ENCODE data around the gene RNF207.

RNF207 gene

GRCh38 chr1:6246497-6247467 lies 40.9 kb downstream of the RNF207 start:
- Histone ChIP-seq H3K36me3 (replicated peaks; ENCODE audit: low read depth, low read length) (no peaks in the 10 kb centered on the region), H2AFZ (ENCODE audit: low read depth, low read length) (no peak overlapping the region), H3K4me2 (ENCODE audit: low read length) (peak overlapping the region; percentile 73), H3K9me3 (ENCODE audit: insufficient read depth, low read length) (no peaks in the 10 kb centered on the region), H4K20me1 (ENCODE audit: insufficient read depth, low read length) (no peaks in the 10 kb centered on the region), H3K27me3 (ENCODE audit: low read depth, low read length) (no peaks in the 10 kb centered on the region), H3K4me3 (ENCODE audit: low read length) (peak overlapping the region; percentile 77), H3K27ac (ENCODE audit: low read length) (no peak overlapping the region), H3K4me1 (ENCODE audit: low read length) (peaks cover 4% of the 10 kb centered on the region; the same call in 1 of the 2 replicates), H3K9ac (ENCODE audit: low read length) (no peak overlapping the region), H3K79me2 (ENCODE audit: low read length) (no peaks in the 10 kb centered on the region)
- TF ChIP-seq CTCF (IDR thresholded peaks at IDR 0.05; ENCODE audit: low read depth, low read length): peak; percentile 67
- no peak for TF ChIP-seq EZH2phosphoT487 (IDR thresholded peaks at IDR 0.05; ENCODE audit: low read depth)

GRCh38 chr1:6247651-6248050 lies 41.7 kb downstream of the RNF207 start:
- Histone ChIP-seq H3K27ac (ENCODE audit: low read length) (no peak overlapping the region), H3K36me3 (replicated peaks; ENCODE audit: low read depth, low read length) (no peaks in the 10 kb centered on the region), H3K79me2 (ENCODE audit: low read length) (no peaks in the 10 kb centered on the region), H3K4me3 (ENCODE audit: low read length) (no peak overlapping the region), H3K27me3 (ENCODE audit: low read depth, low read length) (no peaks in the 10 kb centered on the region), H3K9ac (ENCODE audit: low read length) (no peak overlapping the region), H2AFZ (ENCODE audit: low read depth, low read length) (no peak overlapping the region), H3K4me2 (ENCODE audit: low read length) (no peak overlapping the region), H3K4me1 (ENCODE audit: low read length) (peaks cover 4% of the 10 kb centered on the region; the same call in 1 of the 2 replicates), H4K20me1 (ENCODE audit: insufficient read depth, low read length) (no peaks in the 10 kb centered on the region), H3K9me3 (ENCODE audit: insufficient read depth, low read length) (no peaks in the 10 kb centered on the region)
- TF ChIP-seq EZH2phosphoT487 (IDR thresholded peaks at IDR 0.05; ENCODE audit: low read depth): no peak
- no peak for TF ChIP-seq CTCF (IDR thresholded peaks at IDR 0.05; ENCODE audit: low read depth, low read length)

- Histone ChIP-seq H3K9ac (ENCODE audit: low read length) (no peak overlapping the region), H3K4me2 (ENCODE audit: low read length) (no peak overlapping the region), H4K20me1 (ENCODE audit: insufficient read depth, low read length) (no peaks in the 10 kb centered on the region), H3K27me3 (ENCODE audit: low read depth, low read length) (no peaks in the 10 kb centered on the region), H3K36me3 (replicated peaks; ENCODE audit: low read depth, low read length) (no peaks in the 10 kb centered on the region), H3K9me3 (ENCODE audit: insufficient read depth, low read length) (no peaks in the 10 kb centered on the region), H3K4me3 (ENCODE audit: low read length) (no peak overlapping the region), H3K27ac (ENCODE audit: low read length) (no peak overlapping the region), H3K79me2 (ENCODE audit: low read length) (no peaks in the 10 kb centered on the region), H2AFZ (ENCODE audit: low read depth, low read length) (no peak overlapping the region), H3K4me1 (ENCODE audit: low read length) (peaks cover 4% of the 10 kb centered on the region; the same call in 1 of the 2 replicates)
- no peak for TF ChIP-seq CTCF (IDR thresholded peaks at IDR 0.05; ENCODE audit: low read depth, low read length)
- TF ChIP-seq EZH2phosphoT487 (IDR thresholded peaks at IDR 0.05; ENCODE audit: low read depth): no peak
Observed at GRCh38 chr1:6248161-6248776, 42.4 kb downstream of the RNF207 start.

Data from OCI-LY3 (cell line).